ENCODE data around the gene NAV3.

DNA sequence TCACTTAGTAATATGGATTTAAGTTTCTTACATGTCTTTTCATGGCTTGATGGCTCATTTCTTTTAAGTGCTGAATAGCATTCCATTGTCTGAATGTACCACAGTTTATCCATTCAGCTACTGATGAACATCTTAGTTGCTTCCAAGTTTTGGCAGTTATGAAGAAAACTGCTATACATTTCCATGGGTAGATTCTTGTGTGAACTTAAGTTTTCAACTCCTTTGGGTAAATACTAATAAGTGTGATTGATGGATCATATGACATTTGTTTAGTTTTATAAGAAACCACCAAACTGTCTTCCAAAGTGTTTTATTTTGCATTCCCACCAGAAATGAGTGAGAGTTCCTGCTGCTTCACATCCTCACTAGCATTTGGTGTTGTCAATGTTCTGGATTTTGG is 119.2 kb downstream of the NAV3 start:
- TF ChIP-seq CTCF (IDR thresholded peaks at IDR 0.05) (no peak), TCF7L2 (IDR thresholded peaks at IDR 0.05; ENCODE audit: low read depth, low read length) (no peak), SIN3A (IDR thresholded peaks at IDR 0.05; ENCODE audit: borderline replicate concordance, insufficient read depth, low read depth, low read length) (no peak), POLR2AphosphoS5 (IDR thresholded peaks at IDR 0.05; ENCODE audit: low read depth, low read length) (no peak)
